HG03432 (cell line): ENCODE data around the gene CTSF.
"Not testable (repeated sequence)": the region's sequence is repeated elsewhere in the genome, so short reads cannot be mapped to it uniquely, and the experiment has no call there.

ENCODE experiments used
- ATAC-seq: cut with Tn5 transposase; IDR thresholded peaks from one replicate; pipeline ENCODE4 v1.9.1; 2021; ENCODE audit warnings: mild to moderate bottlenecking, moderate library complexity; ENCODE audit not compliant: unreplicated experiment

Gene CTSF

GRCh38 chr11:66568124-66568916, at the start of gene CTSF:
TSS of gene CTSF (minus strand) at chr11:66568606. CDS start at chr11:66568486, 120 bp downstream.
- no peak for ATAC-seq

- ATAC-seq: no peak
These were observed 48.9 kb upstream of the CTSF start for GRCh38 chr11:66617155-66617834.

- peak; percentile 90 for ATAC-seq
These were observed 48.2 kb upstream of the CTSF start, which contains the start of gene RBM14 for GRCh38 chr11:66616379-66617154. TSS of gene RBM14 (plus strand) at chr11:66616630. CDS start at chr11:66616721, 91 bp downstream.

- no peak for ATAC-seq
These were observed 45.7 kb upstream of the CTSF start for GRCh38 chr11:66614073-66614472.

- ATAC-seq: no peak
These were observed 44.1 kb upstream of the CTSF start for GRCh38 chr11:66612458-66612857.

GRCh38 chr11:66609721-66610617, 41.6 kb upstream of the CTSF start:
- ATAC-seq: no peak

GRCh38 chr11:66607126-66607834, 38.9 kb upstream of the CTSF start:
- ATAC-seq: no peak

- ATAC-seq: not testable (repeated sequence)
These were observed 38.2 kb upstream of the CTSF start for GRCh38 chr11:66606608-66607007.

- ATAC-seq: no peak
These were observed 35.7 kb upstream of the CTSF start for GRCh38 chr11:66604155-66604554.

GRCh38 chr11:66603072-66603471, 34.7 kb upstream of the CTSF start:
- ATAC-seq: no peak

- ATAC-seq: no peak
These were observed 32.3 kb upstream of the CTSF start for GRCh38 chr11:66600631-66601233.

- no peak for ATAC-seq
These were observed 31.8 kb upstream of the CTSF start for GRCh38 chr11:66600219-66600618.

- no peak for ATAC-seq
These were observed 30.6 kb upstream of the CTSF start for GRCh38 chr11:66598993-66599392.

- ATAC-seq: no peak
These were observed 27.0 kb upstream of the CTSF start for GRCh38 chr11:66595245-66595904.

- no peak for ATAC-seq
These were observed 25.2 kb upstream of the CTSF start for GRCh38 chr11:66593650-66594049.

- peak; percentile 26 for ATAC-seq
These were observed 24.9 kb upstream of the CTSF start for GRCh38 chr11:66593303-66593635.

GRCh38 chr11:66592457-66593302, 24.3 kb upstream of the CTSF start, which contains the start of the genes CCDC87 and CCS:
TSS of gene CCDC87 (minus strand) at chr11:66593063. CDS start at chr11:66593015, 48 bp downstream.
TSS of gene CCS (plus strand) at chr11:66593185. CDS start at chr11:66593262, 77 bp downstream.
- peak; percentile 92 for ATAC-seq

- ATAC-seq: no peak
These were observed 22.8 kb upstream of the CTSF start for GRCh38 chr11:66591175-66591574.
